ENCODE data around the gene SOS1. TPM values are rescaled to one million over a fixed set of nuclear protein-coding genes. Genes with fewer than 3 reads are reported as not detected.
A peak's percentile ranks its signal among the peaks of the same experiment; 100 is the strongest.

SOS1 gene
- total RNA-seq, 1 experiment from 2014 or later, result 28.4 TPM

GRCh38 chr2:39115556-39115955, 5.3 kb downstream of the SOS1 start:
- POLR2A ChIA-PET, result no interaction called here
- CTCF ChIA-PET, result no interaction called here
- no peak for TF ChIP-seq MLX (CRISPR knock-in tag; IDR thresholded peaks at IDR 0.05)
- TF ChIP-seq CREB1 (CRISPR knock-in tag; IDR thresholded peaks at IDR 0.05), result no peak
- no peak for TF ChIP-seq TCF7 (CRISPR knock-in tag; IDR thresholded peaks at IDR 0.05; ENCODE audit: low read depth)
- TF ChIP-seq HMGXB4 (CRISPR knock-in tag; IDR thresholded peaks at IDR 0.05), result no peak
- TF ChIP-seq E2F5 (CRISPR knock-in tag; IDR thresholded peaks at IDR 0.05), result no peak
- TF ChIP-seq NFATC4 (CRISPR knock-in tag; IDR thresholded peaks at IDR 0.05), result no peak
- TF ChIP-seq IRF2 (CRISPR knock-in tag; IDR thresholded peaks at IDR 0.05; ENCODE audit: borderline replicate concordance, low read depth), result no peak
- TF ChIP-seq SP1 (CRISPR knock-in tag; conservative IDR thresholded peaks at IDR 0.05), result no peak
- TF ChIP-seq ERG (CRISPR knock-in tag; IDR thresholded peaks at IDR 0.05), result no peak
- TF ChIP-seq GABPB1 (CRISPR knock-in tag; IDR thresholded peaks at IDR 0.05), result no peak
- no peak for TF ChIP-seq KAT7 (CRISPR knock-in tag; IDR thresholded peaks at IDR 0.05; ENCODE audit: borderline replicate concordance)
- no peak for TF ChIP-seq ELF4 (CRISPR knock-in tag; IDR thresholded peaks at IDR 0.05; ENCODE audit: low read depth)
- TF ChIP-seq PRRX2 (CRISPR knock-in tag; IDR thresholded peaks at IDR 0.05), result no peak
- Mint-ChIP-seq H3K27ac (no peak overlapping the region), H3K4me3 (no peak overlapping the region), H3K4me1 (peaks cover 36% of the 10 kb centered on the region), H3K27me3 (ENCODE audit: low read depth) (no peaks in the 10 kb centered on the region), H3K36me3 (peaks cover 24% of the 10 kb centered on the region), H3K9me3 (peaks cover 7% of the 10 kb centered on the region; the same call in 1 of the 2 replicates)
- no peak for DNase-seq (ENCODE audit: low spot score)
- no peak for ATAC-seq

- ATAC-seq, result no peak
- TF ChIP-seq ZNF532 (CRISPR knock-in tag; IDR thresholded peaks at IDR 0.05; ENCODE audit: borderline replicate concordance) (no peak), EMX1 (CRISPR knock-in tag; IDR thresholded peaks at IDR 0.05) (no peak), NFYB (CRISPR knock-in tag; conservative IDR thresholded peaks at IDR 0.05; ENCODE audit: low read depth) (no peak), GRHL2 (CRISPR knock-in tag; IDR thresholded peaks at IDR 0.05; ENCODE audit: insufficient replicate concordance, severe bottlenecking) (no peak), ZNF671 (CRISPR knock-in tag; IDR thresholded peaks at IDR 0.05) (no peak), GABPB1 (CRISPR knock-in tag; IDR thresholded peaks at IDR 0.05) (no peak), ZNF396 (CRISPR knock-in tag; IDR thresholded peaks at IDR 0.05; ENCODE audit: borderline replicate concordance) (no peak), MAX (CRISPR knock-in tag; IDR thresholded peaks at IDR 0.05) (no peak), NFATC4 (CRISPR knock-in tag; IDR thresholded peaks at IDR 0.05) (no peak)
- CTCF ChIA-PET, result no interaction called here
Observed at GRCh38 chr2:39114771-39115170, 6.1 kb downstream of the SOS1 start.

More at GRCh38 chr2:39114771-39115170, 6.1 kb downstream of the SOS1 start:
- no peak overlapping the region for H3K4me3 Mint-ChIP-seq
- H3K27ac Mint-ChIP-seq, result peak overlapping the region; percentile 9; the same call in 1 of the 2 replicates
- H3K9me3 Mint-ChIP-seq, result peaks cover 7% of the 10 kb centered on the region; the same call in 1 of the 2 replicates
- POLR2A ChIA-PET, result no interaction called here
- no peak for DNase-seq (ENCODE audit: low spot score)
- peaks cover 42% of the 10 kb centered on the region for H3K4me1 Mint-ChIP-seq
- H3K36me3 Mint-ChIP-seq, result peaks cover 24% of the 10 kb centered on the region
- no peaks in the 10 kb centered on the region for H3K27me3 Mint-ChIP-seq (ENCODE audit: low read depth)

All from WTC11 (cell line).